BE2C (cell line): ENCODE data around the gene OLA1.

ENCODE experiments used
- DNase-seq: peaks from one replicate; pipeline ENCODE4 v3.0.0-alpha.2; 2020
- H3K27me3 ChIP-seq: fragments of 250-450 bp; sonication (Bioruptor Pico); 2 replicates; pipeline ENCODE4 v1.5.1; 2020; ENCODE audit warnings: mild to moderate bottlenecking
- H3K36me3 ChIP-seq: fragments of 250-450 bp; sonication (Bioruptor Pico); 2 replicates; pipeline ENCODE4 v1.5.1; 2020; ENCODE audit warnings: mild to moderate bottlenecking
- H3K4me1 ChIP-seq: fragments of 250-450 bp; sonication (Bioruptor Pico); 2 replicates; pipeline ENCODE4 v1.5.1; 2020
- H3K4me3 ChIP-seq: 2 replicates; pipeline ENCODE4 v1.5.1; 2011; ENCODE audit warnings: low read depth, low read length
- H3K9me3 ChIP-seq: fragments of 250-450 bp; sonication (Bioruptor Pico); 2 replicates; pipeline ENCODE4 v1.5.1; 2020
- CTCF ChIP-seq: IDR thresholded peaks from 2 replicates; pipeline ENCODE4 v1.5.1; 2012; ENCODE audit warnings: mild to moderate bottlenecking, low read depth, low read length

OLA1 gene

GRCh38 chr2:174027956-174028355 is 220.4 kb downstream of the OLA1 start:
- Histone ChIP-seq H3K9me3 (no peaks in the 10 kb centered on the region), H3K36me3 (no peaks in the 10 kb centered on the region), H3K4me1 (0 out of 2 replicates have a peak, but pooled peaks cover 5% of the 10 kb centered on the region), H3K4me3 (no peak overlapping the region), H3K27me3 (no peaks in the 10 kb centered on the region)
- TF ChIP-seq CTCF, result no peak
- no peak for DNase-seq

DNA sequence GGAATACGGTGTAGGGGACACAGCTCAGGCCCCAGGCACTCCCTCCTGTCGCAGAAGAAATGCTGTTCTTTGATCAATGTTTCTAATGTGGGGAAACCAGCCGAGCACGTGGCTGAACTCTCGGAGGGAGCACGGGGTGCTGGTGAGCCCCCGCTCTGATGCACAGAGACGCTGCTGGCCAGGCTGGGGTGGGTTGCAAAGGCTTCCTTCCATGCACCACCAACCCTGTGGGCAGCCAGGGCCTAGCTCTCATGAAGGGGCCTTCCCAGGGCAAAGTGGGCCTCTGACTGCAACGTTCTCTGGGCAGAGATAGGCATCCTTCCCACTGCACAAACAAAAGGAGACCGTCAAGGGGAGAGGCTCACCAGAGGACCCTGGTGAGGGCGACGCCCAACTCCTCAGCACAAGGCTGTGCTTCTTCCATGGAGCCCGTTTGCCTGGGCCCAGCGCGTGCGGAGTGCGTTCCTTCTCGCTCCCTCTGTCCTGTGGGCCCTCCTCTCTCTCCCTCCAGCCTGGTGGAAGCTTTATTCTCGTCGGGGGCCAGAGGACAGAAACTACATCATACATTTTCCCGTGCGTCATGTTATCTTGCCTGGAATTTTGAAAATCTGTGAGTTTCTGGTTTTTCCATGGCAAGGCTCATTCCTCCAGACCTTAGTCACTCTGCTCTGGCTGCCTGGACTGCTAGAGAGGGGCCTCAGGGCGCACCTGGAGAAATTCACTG is 222.0 kb downstream of the OLA1 start:
- no peak for TF ChIP-seq CTCF
- no peaks in the 10 kb centered on the region for H3K36me3 ChIP-seq
- no peak for DNase-seq

GRCh38 chr2:174025271-174026121 is 222.8 kb downstream of the OLA1 start:
- H3K9me3 ChIP-seq, result no peaks in the 10 kb centered on the region
- no peaks in the 10 kb centered on the region for H3K27me3 ChIP-seq
- H3K4me1 ChIP-seq, result 0 out of 2 replicates have a peak, but pooled peaks cover 5% of the 10 kb centered on the region
- no peak for TF ChIP-seq CTCF
- H3K36me3 ChIP-seq, result no peaks in the 10 kb centered on the region
- no peak for DNase-seq
- H3K4me3 ChIP-seq, result no peak overlapping the region

More for the DNA sequence above, 222.0 kb downstream of the OLA1 start:
- Histone ChIP-seq H3K4me1 (0 out of 2 replicates have a peak, but pooled peaks cover 5% of the 10 kb centered on the region), H3K4me3 (no peak overlapping the region), H3K9me3 (no peaks in the 10 kb centered on the region), H3K27me3 (no peaks in the 10 kb centered on the region)

- Histone ChIP-seq H3K4me3 (no peak overlapping the region), H3K27me3 (no peaks in the 10 kb centered on the region), H3K9me3 (no peaks in the 10 kb centered on the region), H3K36me3 (no peaks in the 10 kb centered on the region), H3K4me1 (0 out of 2 replicates have a peak, but pooled peaks cover 5% of the 10 kb centered on the region)
- DNase-seq, result no peak
- TF ChIP-seq CTCF, result no peak
These were observed 223.6 kb downstream of the OLA1 start for GRCh38 chr2:174024524-174025270.

GRCh38 chr2:174023591-174024523 is 224.5 kb downstream of the OLA1 start:
- Histone ChIP-seq H3K36me3 (no peaks in the 10 kb centered on the region), H3K4me3 (no peak overlapping the region), H3K4me1 (0 out of 2 replicates have a peak, but pooled peaks cover 5% of the 10 kb centered on the region), H3K9me3 (no peaks in the 10 kb centered on the region), H3K27me3 (no peaks in the 10 kb centered on the region)
- peak; percentile 63 for DNase-seq
- TF ChIP-seq CTCF, result no peak
